HepG2 (cell line): ENCODE data around the gene RAC2. TPM values are rescaled to one million over a fixed set of nuclear protein-coding genes. Genes with fewer than 3 reads are reported as not detected.

Source experiments
- ATAC-seq: fragments of 200-7000 bp; cut with Tn5 transposase; 3 replicates; pipeline ENCODE4 v1.9.1; 2020; ENCODE audit warnings: mild to moderate bottlenecking, moderate library complexity
- BruUV-seq: library from RNA; stranded (reverse); fragments of 400-500 nt; replicated peaks from 2 replicates; lab custom pipeline; 2021; lab: Mats Ljungman, UMichigan
- CTCF ChIA-PET: fragments of 300-600 bp; formaldehyde crosslinking; extraction: SDS; loops from one replicate; lab custom pipeline; 2021; ENCODE audit warnings: low total read pairs, inconsistent platforms, low intra/inter-chr PET ratio; lab: Yijun Ruan, JAX
- POLR2A ChIA-PET: fragments of 350-600 bp; sonication (Branson Sonifier 250); formaldehyde crosslinking; loops from one replicate; lab custom pipeline; 2020; ENCODE audit warnings: antibody characterized with exemption, inconsistent platforms; lab: Yijun Ruan, JAX
- DNase-seq: peaks from one replicate; pipeline ENCODE4 v3.0.0-alpha.2; 2015; ENCODE audit warnings: low spot score
- FAIRE-seq: peaks from 3 replicates; lab custom pipeline; 2011; peaks lifted over from hg19 to GRCh38; lab: Jason Lieb, UNC
- H2AFZ ChIP-seq: one replicate; pipeline ENCODE4 v1.6.1; 2011; ENCODE audit warnings: low read length, inconsistent platforms
- H3K27ac ChIP-seq: fragments of 300-600 bp; 3 replicates; pipeline ENCODE4 v1.8.0; 2011; ENCODE audit warnings: mixed run types, mild to moderate bottlenecking, mixed read lengths, low read length, inconsistent platforms; ENCODE audit not compliant: insufficient read depth; ENCODE audit errors: extremely low read length
- H3K27me3 ChIP-seq, 2 experiments: fragments of 200-600 bp in 1 of 2; 2 replicates in 1 of 2; 3 replicates in 1 of 2; pipeline versions ENCODE4 v1.6.0 to v1.8.0; 2011; ENCODE audit warnings: low read length in 2 of 2, mild to moderate bottlenecking in 2 of 2, moderate library complexity in 2 of 2, inconsistent platforms in 1 of 2; ENCODE audit not compliant: insufficient read depth in 2 of 2, control insufficient read depth in 1 of 2
- H3K36me3 ChIP-seq, 2 experiments: fragments of 200-600 bp in 1 of 2; replicated peaks in 1 of 2; 2 replicates in 1 of 2; 3 replicates in 1 of 2; pipeline versions ENCODE4 v1.5.1 to v1.8.0; 2011; ENCODE audit warnings: low read length in 2 of 2, inconsistent platforms in 1 of 2; ENCODE audit not compliant: insufficient read depth in 2 of 2, control insufficient read depth in 1 of 2
- H3K4me1 ChIP-seq: 2 replicates; pipeline ENCODE4 v1.5.1; 2012; ENCODE audit warnings: low read length, inconsistent platforms; ENCODE audit not compliant: insufficient read depth
- H3K4me2 ChIP-seq: 2 replicates; pipeline ENCODE4 v1.6.0; 2011; ENCODE audit warnings: low read depth, low read length, inconsistent platforms
- H3K4me3 ChIP-seq, 3 experiments: fragments of 200-600 bp in 1 of 3; sonication (generic), shearing (Covaris generic) in 1 of 3; replicated peaks in 1 of 3; 2 replicates each; pipeline ENCODE4 v1.5.1; 2011 to 2016; ENCODE audit warnings: low read length in 3 of 3, inconsistent platforms in 2 of 3, low read depth in 2 of 3, mild to moderate bottlenecking in 2 of 3, control low read depth in 1 of 3, mixed read lengths in 1 of 3; ENCODE audit not compliant: insufficient read depth in 1 of 3
- H3K79me2 ChIP-seq: one replicate; pipeline ENCODE4 v1.6.1; 2011; ENCODE audit warnings: low read length, inconsistent platforms; ENCODE audit not compliant: insufficient read depth
- H3K9ac ChIP-seq: 2 replicates; pipeline ENCODE4 v1.6.0; 2011; ENCODE audit warnings: mild to moderate bottlenecking, low read depth, low read length, inconsistent platforms; ENCODE audit not compliant: insufficient read depth
- H3K9me3 ChIP-seq: 2 replicates; pipeline ENCODE4 v1.5.1; 2012; ENCODE audit warnings: mild to moderate bottlenecking, low read length
- H4K20me1 ChIP-seq: 2 replicates; pipeline ENCODE4 v1.6.0; 2011; ENCODE audit warnings: inconsistent platforms, mild to moderate bottlenecking, low read length, moderate library complexity; ENCODE audit not compliant: insufficient read depth
- CREM ChIP-seq, 2 experiments: sonication (generic) in 1 of 2; formaldehyde crosslinking in 1 of 2; IDR thresholded peaks; 2 replicates each; pipeline versions ENCODE4 v1.4.0 to v1.6.1; 2016 to 2020; ENCODE audit warnings: antibody characterized with exemption in 1 of 2, mild to moderate bottlenecking in 1 of 2, missing genetic modification reagents in 1 of 2
- JDP2 ChIP-seq: sonication (generic); formaldehyde crosslinking; IDR thresholded peaks from 2 replicates; pipeline ENCODE4 v1.8.1; 2022; ENCODE audit warnings: missing genetic modification reagents, borderline replicate concordance
- MIER2 ChIP-seq: IDR thresholded peaks from 2 replicates; pipeline ENCODE4 v1.6.1; 2016; ENCODE audit warnings: missing biosample characterization, missing genetic modification reagents
- NFYB ChIP-seq: sonication (generic); formaldehyde crosslinking; IDR thresholded peaks from 2 replicates; pipeline ENCODE4 v1.4.0; 2020; ENCODE audit warnings: missing genetic modification reagents
- PAWR ChIP-seq: sonication (generic); formaldehyde crosslinking; IDR thresholded peaks from 2 replicates; pipeline ENCODE4 v1.4.0; 2020; ENCODE audit warnings: missing genetic modification reagents, mild to moderate bottlenecking, borderline replicate concordance
- RARG ChIP-seq: sonication (generic); formaldehyde crosslinking; IDR thresholded peaks from 2 replicates; pipeline ENCODE4 v1.4.0; 2020; ENCODE audit warnings: low read depth, mild to moderate bottlenecking, missing genetic modification reagents
- RXRA ChIP-seq: sonication (generic); formaldehyde crosslinking; IDR thresholded peaks from 2 replicates; pipeline ENCODE4 v1.5.1; 2020; ENCODE audit warnings: missing genetic modification reagents
- TMF1 ChIP-seq: sonication (generic); formaldehyde crosslinking; IDR thresholded peaks from 2 replicates; pipeline ENCODE4 v1.8.1; 2022; ENCODE audit warnings: low read depth, missing genetic modification reagents
- ZNF652 ChIP-seq: IDR thresholded peaks from 2 replicates; pipeline ENCODE4 v1.6.1; 2016; ENCODE audit warnings: low read depth, borderline replicate concordance
- ZNF850 ChIP-seq: sonication (generic); formaldehyde crosslinking; conservative IDR thresholded peaks from 2 replicates; pipeline ENCODE4 v1.9.0; 2021; ENCODE audit warnings: mild to moderate bottlenecking, missing genetic modification reagents
- WGBS: methylation state at CpG from one replicate; pipeline ENCODE4 v1.1.6; 2017; ENCODE audit warnings: low lambda C conversion rate; 5-methylcytosine and 5-hydroxymethylcytosine counted together
- in situ Hi-C: cut with HindIII; loops from 2 replicates; pipeline ENCODE4 v1.10.0; 2017; ENCODE audit warnings: low pct_unique_long_range_greater_than_20kb; ENCODE audit not compliant: extremely low pct_ligation_motif_present
- intact Hi-C: fragments of 100-400 bp; cut with micrococcal nuclease; formaldehyde crosslinking; loops from one replicate; pipeline ENCODE4 v1.10.0; 2022; ENCODE audit not compliant: unreplicated experiment
- polyA plus RNA-seq, 8 experiments: library from polyadenylated mRNA; depleted of rRNA in 3 of 8; stranded (reverse) in 7 of 8; unstranded in 1 of 8; fragments of >200 nt; fragmentation: Illumina TruSeq in 4 of 8; extraction: Trizol in 4 of 8; gene quantifications; 2 replicates each; pipeline versions ENCODE4 v1.2.1 to v1.2.3, GENCODE V29; 2011 to 2016; ENCODE audit warnings: low read depth in 4 of 8, missing spikeins in 1 of 8, mixed read lengths in 1 of 8; ENCODE audit not compliant: insufficient read depth in 1 of 8
- total RNA-seq, 5 experiments: library from RNA; depleted of rRNA; stranded (reverse); fragments of >200 nt; fragmentation: Illumina TruSeq; extraction: Trizol; gene quantifications; 2 replicates each; pipeline ENCODE4 v1.2.3, GENCODE V29; 2016; ENCODE audit warnings: low read depth in 1 of 5
- TF ChIP-seq, protein P1 (sequence below): sonication (generic); formaldehyde crosslinking; IDR thresholded peaks from 2 replicates; pipeline ENCODE4 v1.4.0; 2020; ENCODE audit warnings: low read depth, missing genetic modification reagents
- TF ChIP-seq, protein P2 (sequence below): IDR thresholded peaks from 2 replicates; pipeline ENCODE4 v1.6.1; 2016; ENCODE audit warnings: missing genetic modification reagents, missing compliant biosample characterization
- TF ChIP-seq, protein P3 (sequence below): IDR thresholded peaks from 2 replicates; pipeline ENCODE4 v1.6.1; 2018; ENCODE audit warnings: missing genetic modification reagents, mild to moderate bottlenecking, missing compliant biosample characterization

The RAC2 gene
- total and polyA plus RNA-seq, 2 of the 13 experiments (the other 11 are each of a cell fraction or from before 2014, with no cell fraction given) = 0.73 TPM; not detected in 1

DNA sequence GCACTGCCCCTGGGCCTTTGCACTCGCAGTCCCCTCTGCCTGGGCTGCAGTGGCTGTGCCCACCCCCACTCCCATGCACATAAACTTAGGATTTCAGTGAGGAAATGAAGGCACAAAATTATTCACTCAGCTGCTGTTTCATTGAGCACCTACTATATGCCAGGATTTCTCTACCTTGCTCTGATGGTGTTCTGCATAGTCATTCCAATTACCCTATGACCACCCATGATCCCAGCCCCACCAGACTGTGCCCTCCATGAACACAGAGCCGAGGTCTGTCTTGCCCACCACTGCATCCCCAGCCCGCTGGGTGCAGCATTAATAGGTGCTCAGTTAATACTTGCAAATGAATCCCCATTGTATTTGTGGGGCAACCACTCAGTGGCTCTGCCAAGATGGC, 49.1 kb upstream of the RAC2 start (continued):
- TF ChIP-seq, protein P1, sequence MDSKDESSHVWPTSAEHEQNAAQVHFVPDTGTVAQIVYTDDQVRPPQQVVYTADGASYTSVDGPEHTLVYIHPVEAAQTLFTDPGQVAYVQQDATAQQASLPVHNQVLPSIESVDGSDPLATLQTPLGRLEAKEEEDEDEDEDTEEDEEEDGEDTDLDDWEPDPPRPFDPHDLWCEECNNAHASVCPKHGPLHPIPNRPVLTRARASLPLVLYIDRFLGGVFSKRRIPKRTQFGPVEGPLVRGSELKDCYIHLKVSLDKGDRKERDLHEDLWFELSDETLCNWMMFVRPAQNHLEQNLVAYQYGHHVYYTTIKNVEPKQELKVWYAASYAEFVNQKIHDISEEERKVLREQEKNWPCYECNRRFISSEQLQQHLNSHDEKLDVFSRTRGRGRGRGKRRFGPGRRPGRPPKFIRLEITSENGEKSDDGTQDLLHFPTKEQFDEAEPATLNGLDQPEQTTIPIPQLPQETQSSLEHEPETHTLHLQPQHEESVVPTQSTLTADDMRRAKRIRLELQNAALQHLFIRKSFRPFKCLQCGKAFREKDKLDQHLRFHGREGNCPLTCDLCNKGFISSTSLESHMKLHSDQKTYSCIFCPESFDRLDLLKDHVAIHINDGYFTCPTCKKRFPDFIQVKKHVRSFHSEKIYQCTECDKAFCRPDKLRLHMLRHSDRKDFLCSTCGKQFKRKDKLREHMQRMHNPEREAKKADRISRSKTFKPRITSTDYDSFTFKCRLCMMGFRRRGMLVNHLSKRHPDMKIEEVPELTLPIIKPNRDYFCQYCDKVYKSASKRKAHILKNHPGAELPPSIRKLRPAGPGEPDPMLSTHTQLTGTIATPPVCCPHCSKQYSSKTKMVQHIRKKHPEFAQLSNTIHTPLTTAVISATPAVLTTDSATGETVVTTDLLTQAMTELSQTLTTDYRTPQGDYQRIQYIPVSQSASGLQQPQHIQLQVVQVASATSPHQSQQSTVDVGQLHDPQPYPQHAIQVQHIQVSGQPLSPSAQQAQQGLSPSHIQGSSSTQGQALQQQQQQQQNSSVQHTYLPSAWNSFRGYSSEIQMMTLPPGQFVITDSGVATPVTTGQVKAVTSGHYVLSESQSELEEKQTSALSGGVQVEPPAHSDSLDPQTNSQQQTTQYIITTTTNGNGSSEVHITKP (CRISPR knock-in tag) = no peak
- TF ChIP-seq NFYB (CRISPR knock-in tag) = no peak
- TF ChIP-seq PAWR (CRISPR knock-in tag) = no peak
- no peak for TF ChIP-seq ZNF850 (CRISPR knock-in tag)
- TF ChIP-seq, protein P2, sequence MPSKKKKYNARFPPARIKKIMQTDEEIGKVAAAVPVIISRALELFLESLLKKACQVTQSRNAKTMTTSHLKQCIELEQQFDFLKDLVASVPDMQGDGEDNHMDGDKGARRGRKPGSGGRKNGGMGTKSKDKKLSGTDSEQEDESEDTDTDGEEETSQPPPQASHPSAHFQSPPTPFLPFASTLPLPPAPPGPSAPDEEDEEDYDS (CRISPR knock-in tag) = no peak
- TF ChIP-seq, all 625 proteins: peak for 0

DNA sequence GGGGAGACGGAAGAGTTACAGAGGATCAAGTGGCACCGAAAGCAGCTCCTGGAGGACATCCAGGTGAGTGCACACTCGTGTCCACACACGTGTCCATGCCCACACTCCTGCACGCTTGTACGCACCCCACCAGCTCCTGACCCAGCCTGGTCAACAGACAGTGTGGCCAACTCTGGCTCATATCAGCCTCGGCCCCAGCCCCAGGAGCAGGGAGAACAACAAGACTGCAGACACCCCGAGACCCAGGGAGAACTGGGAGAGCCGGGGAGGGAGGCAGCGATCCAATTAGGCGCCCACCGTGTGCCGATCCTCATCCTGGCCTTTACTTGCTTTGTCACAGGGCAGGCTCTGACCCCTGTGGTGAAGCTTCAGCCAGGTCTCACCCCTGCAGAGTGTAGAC, 48.6 kb upstream of the RAC2 start:
- WGBS = 54% methylated on average over 12 of the region's 13 CpGs
- in situ Hi-C loops (no loop called here), intact Hi-C loops (no loop called here)
- no peaks in the 10 kb centered on the region for H3K79me2 ChIP-seq
- TF ChIP-seq RARG (CRISPR knock-in tag) (no peak), RXRA (no peak), TMF1 (CRISPR knock-in tag) (no peak), CREM (IDR thresholded peaks at IDR 0.05) (no peak), CREM (CRISPR knock-in tag; IDR thresholded peaks at IDR 0.05) (no peak), JDP2 (CRISPR knock-in tag) (no peak), ZNF652 (CRISPR knock-in tag) (no peak), MIER2 (CRISPR knock-in tag) (no peak)
- TF ChIP-seq, protein P3, sequence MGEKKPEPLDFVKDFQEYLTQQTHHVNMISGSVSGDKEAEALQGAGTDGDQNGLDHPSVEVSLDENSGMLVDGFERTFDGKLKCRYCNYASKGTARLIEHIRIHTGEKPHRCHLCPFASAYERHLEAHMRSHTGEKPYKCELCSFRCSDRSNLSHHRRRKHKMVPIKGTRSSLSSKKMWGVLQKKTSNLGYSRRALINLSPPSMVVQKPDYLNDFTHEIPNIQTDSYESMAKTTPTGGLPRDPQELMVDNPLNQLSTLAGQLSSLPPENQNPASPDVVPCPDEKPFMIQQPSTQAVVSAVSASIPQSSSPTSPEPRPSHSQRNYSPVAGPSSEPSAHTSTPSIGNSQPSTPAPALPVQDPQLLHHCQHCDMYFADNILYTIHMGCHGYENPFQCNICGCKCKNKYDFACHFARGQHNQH (CRISPR knock-in tag) = no peak
- no TSS peak for BruUV-seq
- no peaks in the 10 kb centered on the region for H3K9me3 ChIP-seq
- no peaks in the 10 kb centered on the region for H3K36me3 ChIP-seq
- H3K4me2 ChIP-seq = no peak overlapping the region
- ChIA-PET POLR2A (no interaction called here), CTCF (no interaction called here)
- no peak overlapping the region for H2AFZ ChIP-seq
- H3K27me3 ChIP-seq = peaks cover 1 to 14% of the 10 kb centered on the region in 2 experiments; a peak in 4 of 5 replicates
- H3K4me3 ChIP-seq = no peak overlapping the region
- no peak overlapping the region for H3K27ac ChIP-seq
- peaks cover 5% of the 10 kb centered on the region; the same call in 1 of the 2 replicates for H4K20me1 ChIP-seq
- H3K9ac ChIP-seq = no peak overlapping the region
- no peak for DNase-seq
- H3K4me1 ChIP-seq = no peaks in the 10 kb centered on the region
- no peak for ATAC-seq
- no peak for FAIRE-seq
